Astrocyte of the hippocampus (primary cell): ENCODE results near the gene TCIRG1.
A peak's percentile ranks its signal among the peaks of the same experiment; 100 is the strongest.
"Not testable (repeated sequence)": the region's sequence is repeated elsewhere in the genome, so short reads cannot be mapped to it uniquely, and the experiment has no call there.

ENCODE experiments used
- DNase-seq: peaks from one replicate; pipeline ENCODE4 v3.0.0; 2011; ENCODE audit warnings: low read depth, low spot score

The TCIRG1 gene

DNA sequence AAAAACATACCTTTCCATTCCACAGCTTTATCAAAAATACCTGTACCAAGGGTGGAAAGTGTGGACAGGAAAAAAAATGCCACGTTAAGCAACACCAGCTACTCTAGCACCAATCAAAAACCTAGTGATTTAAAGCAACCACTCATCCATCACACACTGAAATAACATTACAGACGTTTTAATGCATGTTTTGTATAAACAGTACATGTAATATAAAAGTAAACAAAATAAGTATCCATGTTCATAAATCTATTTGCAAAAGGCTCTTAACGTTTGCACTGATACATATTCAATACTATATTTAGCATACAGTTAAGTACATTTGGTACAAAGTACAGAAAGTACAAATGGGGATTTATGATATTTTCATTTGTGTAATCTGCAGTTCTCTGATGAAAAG, 43.7 kb downstream of the TCIRG1 start:
- DNase-seq: no peak

DNA sequence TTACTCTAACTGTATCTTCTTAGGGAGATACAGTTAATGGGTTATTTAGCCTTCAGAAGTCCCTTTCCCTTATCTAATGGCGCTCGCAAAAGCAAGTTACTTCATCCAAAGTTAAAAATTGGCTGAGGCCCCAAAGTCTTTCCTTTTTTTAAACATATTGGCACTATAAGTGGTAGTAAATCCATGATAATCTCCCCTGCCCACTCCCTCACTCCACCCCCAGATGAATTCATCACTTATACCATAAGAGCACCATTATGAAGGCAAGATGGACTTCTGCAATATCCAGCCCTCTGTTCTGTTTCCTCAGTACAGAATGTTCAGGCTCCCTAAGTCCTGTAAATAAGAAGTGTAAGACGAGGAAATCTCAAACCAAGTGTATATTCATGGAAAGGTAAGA, 44.7 kb downstream of the TCIRG1 start:
- DNase-seq: no peak

GRCh38 chr11:68089679-68090078, 50.9 kb downstream of the TCIRG1 start:
- DNase-seq: no peak

- DNase-seq: no peak
Measured at GRCh38 chr11:68090287-68090686, 51.5 kb downstream of the TCIRG1 start.

- peak; percentile 51 for DNase-seq
Measured at GRCh38 chr11:68090706-68091105, 51.9 kb downstream of the TCIRG1 start.

DNA sequence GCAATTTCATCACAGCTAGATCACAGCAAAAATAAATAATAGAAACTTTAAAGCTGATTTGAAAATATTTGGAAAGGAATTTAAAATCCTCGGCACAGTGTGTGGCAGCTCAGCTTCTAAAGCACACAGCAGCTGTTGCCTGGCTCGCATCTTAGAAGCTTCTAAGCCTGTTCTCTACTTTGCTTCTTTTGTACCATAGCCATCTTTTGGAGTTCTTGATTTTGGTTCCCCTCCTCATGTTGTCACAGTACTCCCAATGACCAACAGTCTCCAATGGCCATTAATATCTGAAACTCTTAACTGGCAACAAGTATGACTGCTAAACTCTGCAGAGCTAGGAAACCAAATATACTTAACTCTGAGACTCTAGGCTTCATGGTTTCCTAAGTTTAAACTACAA, 53.6 kb downstream of the TCIRG1 start:
- no peak for DNase-seq

GRCh38 chr11:68092946-68093345, 54.1 kb downstream of the TCIRG1 start:
- not testable (repeated sequence) for DNase-seq

- no peak for DNase-seq
Measured at GRCh38 chr11:68093565-68093964, 54.7 kb downstream of the TCIRG1 start.

DNA sequence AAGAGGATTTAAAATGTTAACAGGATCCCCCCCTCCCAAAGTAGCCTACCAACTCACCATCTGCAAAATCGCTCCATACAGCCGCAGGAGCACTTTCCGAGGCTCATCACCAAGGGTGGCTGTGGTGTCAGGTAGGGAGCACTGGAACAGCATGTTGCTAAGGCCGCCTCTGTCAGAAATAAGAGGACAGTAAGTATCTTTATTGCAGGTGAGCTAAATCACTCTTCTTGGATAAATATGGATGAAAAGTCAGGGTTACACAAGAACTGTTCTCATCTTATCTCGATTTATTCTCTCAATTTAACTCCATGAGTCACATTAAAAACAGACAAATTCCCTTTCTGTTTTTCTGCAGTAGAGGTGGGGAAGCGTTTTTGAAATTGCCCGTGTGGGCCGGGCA, 58.1 kb downstream of the TCIRG1 start:
- no peak for DNase-seq

DNA sequence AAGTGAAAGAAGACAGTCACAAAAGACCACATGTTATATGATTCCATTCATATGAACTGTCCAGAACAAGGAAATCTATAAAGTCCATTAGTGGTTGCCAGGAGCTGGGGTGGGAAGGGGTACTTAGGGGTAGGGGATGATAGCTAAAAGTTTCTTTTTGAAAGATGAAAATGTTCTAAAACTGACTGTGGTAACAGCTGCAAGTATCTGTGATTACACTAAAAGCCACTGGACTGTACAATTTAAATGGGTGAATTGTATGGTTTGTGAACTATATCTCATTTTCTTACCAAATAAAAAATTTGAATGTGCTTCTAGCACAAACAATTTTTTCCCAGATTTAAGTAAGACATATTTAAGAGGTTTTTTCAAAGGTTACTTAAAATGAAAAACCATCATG, 60.2 kb downstream of the TCIRG1 start:
- no peak for DNase-seq

DNA sequence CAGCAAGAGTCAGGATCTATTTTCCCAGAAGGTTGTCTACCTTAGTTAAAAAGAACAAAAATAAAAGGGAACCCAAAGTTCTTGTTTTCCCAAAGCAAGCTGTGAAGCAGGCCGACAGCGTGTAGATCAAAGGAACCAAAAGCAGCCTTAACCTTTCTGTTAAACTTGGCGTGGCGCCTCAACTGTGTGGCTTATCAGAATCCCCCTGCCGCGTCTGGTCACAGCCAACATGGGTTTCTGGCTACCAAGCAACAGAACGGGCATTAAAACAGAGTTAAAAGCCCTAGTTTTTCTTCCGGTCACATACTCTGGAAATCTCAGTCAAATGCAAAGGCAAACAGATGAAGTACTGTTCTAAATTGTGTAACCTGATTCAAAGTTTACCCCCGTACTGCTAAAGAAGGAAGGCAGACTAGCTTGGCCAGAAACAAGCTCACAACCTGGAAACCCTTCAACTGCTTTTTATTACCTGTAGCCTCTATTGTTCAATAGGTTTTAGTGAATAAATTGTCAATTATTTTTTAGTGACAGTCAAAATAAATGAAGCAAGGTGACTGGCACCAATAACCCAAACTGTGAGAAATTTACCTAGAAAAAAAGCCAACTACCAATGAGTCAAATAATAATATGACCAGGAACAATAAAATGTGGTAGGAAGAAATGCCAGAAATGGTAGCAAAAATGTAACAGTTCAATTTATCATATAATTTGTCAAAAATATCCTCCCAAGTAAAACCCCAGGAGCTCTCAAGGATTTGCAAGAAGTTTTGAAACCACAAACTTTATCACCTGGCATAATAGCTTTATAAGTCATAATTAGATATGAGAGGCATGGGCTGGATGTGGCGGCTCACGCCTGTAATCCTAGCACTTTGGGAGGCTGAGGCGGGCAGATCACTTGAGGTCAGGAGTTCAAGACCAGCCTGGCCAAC, 60.9 kb downstream of the TCIRG1 start:
- peak; percentile 92 for DNase-seq
